ENCODE measurements around the gene CATSPERD. TPM values are rescaled to one million over a fixed set of nuclear protein-coding genes. Genes with fewer than 3 reads are reported as not detected.

Gene CATSPERD
- total and polyA plus RNA-seq, 4 experiments from 2014 or later, result not detected

DNA sequence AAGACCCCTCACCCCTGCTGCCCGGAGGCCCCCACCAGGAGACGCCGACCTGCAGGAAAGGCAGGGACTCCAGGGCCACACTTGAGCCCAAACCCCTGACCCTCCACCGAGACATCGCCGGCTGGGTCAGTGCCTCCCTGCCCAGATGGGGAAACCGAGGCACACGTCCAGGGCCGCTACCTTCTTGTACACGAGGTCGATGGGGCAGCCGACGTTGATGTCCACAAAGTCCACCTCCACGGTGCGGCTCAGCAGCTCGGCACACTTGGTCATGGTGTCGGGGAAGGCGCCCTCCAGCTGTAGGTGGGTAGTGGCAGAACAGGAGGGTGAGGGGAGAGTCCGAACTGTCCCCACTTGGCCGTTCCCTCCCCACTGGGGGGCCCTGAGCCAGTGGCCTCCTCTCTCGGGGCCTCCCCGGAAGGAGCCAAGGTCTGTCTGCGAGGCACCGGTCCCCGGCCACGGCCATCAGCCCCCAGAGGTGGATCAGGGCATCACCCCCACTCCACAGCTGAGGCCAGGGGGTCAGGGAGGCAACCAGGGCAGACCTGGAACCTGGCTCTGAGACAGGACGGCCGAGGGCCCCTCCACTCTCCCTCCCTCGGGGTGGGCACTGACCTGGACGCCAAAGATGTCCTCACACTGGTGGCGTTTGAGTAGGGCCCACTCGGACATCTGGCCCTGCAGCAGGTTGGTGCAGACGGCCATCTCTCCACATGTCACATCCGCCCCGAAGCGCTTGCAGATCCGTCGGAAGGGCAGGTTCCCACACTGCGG is 67.2 kb downstream of the CATSPERD start:
- H3K27me3 ChIP-seq (ENCODE audit: insufficient read depth, low read length), result no peaks in the 10 kb centered on the region
- H3K27me3 Mint-ChIP-seq, result peaks cover 0 to 2% of the 10 kb centered on the region in 2 donors
- no peak overlapping the region for H3K27ac ChIP-seq (ENCODE audit: low read depth, low read length)
- no peak overlapping the region for H3K27ac Mint-ChIP-seq
- ChIA-PET CTCF (ENCODE audit: partially characterized antibody) (no interaction called here), POLR2A (ENCODE audit: partially characterized antibody) (no interaction called here)
- H3K4me1 ChIP-seq (ENCODE audit: insufficient read depth, low read length), result peaks cover 14% of the 10 kb centered on the region
- intact Hi-C loops (cut with micrococcal nuclease), result no loop called here
- no peak for DNase-seq
- no peaks in the 10 kb centered on the region for H3K9me3 ChIP-seq (ENCODE audit: control insufficient read depth in 1 of 2, low read length in 2 of 2)
- H3K4me3 ChIP-seq (ENCODE audit: low read length in 2 of 2), result no peak overlapping the region
- H3K9me3 Mint-ChIP-seq, result peaks cover 0 to 4% (median 0%) of the 10 kb centered on the region in 8 donors
- H3K4me1 Mint-ChIP-seq, result peaks cover 11 to 24% (median 12%) of the 10 kb centered on the region in 4 donors
- peaks cover 21 to 39% of the 10 kb centered on the region in 2 donors for H3K36me3 Mint-ChIP-seq
- no peak overlapping the region for H3K4me3 Mint-ChIP-seq
- H3K36me3 ChIP-seq (ENCODE audit: insufficient read depth, low read length), result peaks cover 44% of the 10 kb centered on the region

DNA sequence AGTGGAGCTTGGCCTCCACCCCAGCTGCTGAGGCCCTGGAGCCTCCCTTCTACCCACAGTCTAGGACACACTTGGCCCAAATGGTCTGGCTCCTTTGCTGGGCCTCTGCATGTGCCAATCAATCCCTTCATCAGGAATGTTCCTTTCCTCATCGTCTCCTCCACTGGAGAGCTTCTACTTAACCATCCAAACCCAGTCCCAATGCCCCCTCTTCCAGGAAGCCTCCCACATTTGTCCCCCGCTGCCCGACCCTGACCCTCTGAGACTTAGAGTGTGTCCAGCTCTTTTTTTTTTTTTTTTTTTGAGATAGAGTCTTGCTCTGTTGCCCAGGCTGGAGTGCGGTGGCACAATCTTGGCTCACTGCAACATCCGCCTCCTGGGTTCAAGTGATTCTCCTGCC is 68.0 kb downstream of the CATSPERD start:
- peaks cover 0 to 2% of the 10 kb centered on the region in 2 donors for H3K27me3 Mint-ChIP-seq
- H3K4me3 ChIP-seq (ENCODE audit: low read length in 2 of 2), result no peak overlapping the region
- no peak for DNase-seq
- H3K4me1 ChIP-seq (ENCODE audit: insufficient read depth, low read length), result peaks cover 14% of the 10 kb centered on the region
- peaks cover 21 to 39% of the 10 kb centered on the region in 2 donors for H3K36me3 Mint-ChIP-seq
- H3K27ac ChIP-seq (ENCODE audit: low read depth, low read length), result no peak overlapping the region
- peak overlapping the region in 2 of 8 donors; percentile 11 to 22 for H3K4me3 Mint-ChIP-seq
- no peaks in the 10 kb centered on the region for H3K9me3 ChIP-seq (ENCODE audit: control insufficient read depth in 1 of 2, low read length in 2 of 2)
- ChIA-PET POLR2A (ENCODE audit: partially characterized antibody) (no interaction called here), CTCF (ENCODE audit: partially characterized antibody) (interaction anchor here (1.4 kb wide), 1 partner anchor 16 kb away, joined by 6 read pairs; the partner anchor contains the start of gene NRTN)
- peak overlapping the region in 2 of 7 donors; percentile 66 to 86 for H3K27ac Mint-ChIP-seq
- no peaks in the 10 kb centered on the region for H3K27me3 ChIP-seq (ENCODE audit: insufficient read depth, low read length)
- peaks cover 0 to 4% (median 0%) of the 10 kb centered on the region in 8 donors for H3K9me3 Mint-ChIP-seq
- H3K36me3 ChIP-seq (ENCODE audit: insufficient read depth, low read length), result peaks cover 44% of the 10 kb centered on the region
- H3K4me1 Mint-ChIP-seq, result peaks cover 11 to 24% (median 12%) of the 10 kb centered on the region in 4 donors
- intact Hi-C loops (cut with micrococcal nuclease), result no loop called here

DNA sequence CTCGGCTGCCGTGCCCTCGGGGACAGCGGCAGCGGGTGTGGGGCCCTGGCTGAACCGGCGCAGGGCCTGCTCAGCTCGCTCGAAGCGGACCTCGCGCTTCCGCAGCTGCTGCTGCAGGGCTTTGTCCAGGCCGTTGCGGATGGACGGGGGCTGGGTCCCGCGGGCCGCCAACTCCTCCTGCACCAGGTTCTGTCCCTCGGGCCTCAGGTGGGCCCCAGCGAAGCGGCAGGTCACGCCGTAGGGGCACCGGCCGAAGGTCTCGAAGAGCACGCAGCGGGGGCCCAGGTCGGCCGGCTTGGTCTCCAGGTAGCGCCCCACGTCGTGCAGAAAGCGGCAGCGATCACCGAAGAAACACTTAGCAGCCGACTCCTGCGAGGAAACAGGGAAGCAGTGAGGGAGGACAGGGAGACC is 68.9 kb downstream of the CATSPERD start:
- no peak for DNase-seq
- peaks cover 44% of the 10 kb centered on the region for H3K36me3 ChIP-seq (ENCODE audit: insufficient read depth, low read length)
- peaks cover 21 to 36% of the 10 kb centered on the region in 2 donors for H3K36me3 Mint-ChIP-seq
- H3K27me3 ChIP-seq (ENCODE audit: insufficient read depth, low read length), result no peaks in the 10 kb centered on the region
- ChIA-PET POLR2A (ENCODE audit: partially characterized antibody) (interaction anchor here (1.6 to 3.5 kb wide), 6 partner anchors 11 to 114 kb away, joined by 4 to 31 read pairs (median 12); partner anchors contain the start of genes NDUFA11, RPL36 and VMAC), CTCF (ENCODE audit: partially characterized antibody) (interaction anchor here (1.4 kb wide), 1 partner anchor 15 kb away, joined by 6 read pairs; the partner anchor contains the start of gene NRTN)
- peaks cover 0 to 4% (median 0%) of the 10 kb centered on the region in 8 donors for H3K9me3 Mint-ChIP-seq
- H3K9me3 ChIP-seq (ENCODE audit: control insufficient read depth in 1 of 2, low read length in 2 of 2), result no peaks in the 10 kb centered on the region
- peak overlapping the region in 1 of 8 donors; percentile 31 for H3K4me3 Mint-ChIP-seq
- peaks cover 11 to 24% (median 12%) of the 10 kb centered on the region in 4 donors for H3K4me1 Mint-ChIP-seq
- no peak overlapping the region for H3K27ac ChIP-seq (ENCODE audit: low read depth, low read length)
- no peak overlapping the region for H3K4me3 ChIP-seq (ENCODE audit: low read length in 2 of 2)
- peaks cover 0 to 2% of the 10 kb centered on the region in 2 donors for H3K27me3 Mint-ChIP-seq
- peak overlapping the region in 1 of 7 donors; percentile 35 for H3K27ac Mint-ChIP-seq
- intact Hi-C loops (cut with micrococcal nuclease), result no loop called here
- peaks cover 14% of the 10 kb centered on the region for H3K4me1 ChIP-seq (ENCODE audit: insufficient read depth, low read length)

DNA sequence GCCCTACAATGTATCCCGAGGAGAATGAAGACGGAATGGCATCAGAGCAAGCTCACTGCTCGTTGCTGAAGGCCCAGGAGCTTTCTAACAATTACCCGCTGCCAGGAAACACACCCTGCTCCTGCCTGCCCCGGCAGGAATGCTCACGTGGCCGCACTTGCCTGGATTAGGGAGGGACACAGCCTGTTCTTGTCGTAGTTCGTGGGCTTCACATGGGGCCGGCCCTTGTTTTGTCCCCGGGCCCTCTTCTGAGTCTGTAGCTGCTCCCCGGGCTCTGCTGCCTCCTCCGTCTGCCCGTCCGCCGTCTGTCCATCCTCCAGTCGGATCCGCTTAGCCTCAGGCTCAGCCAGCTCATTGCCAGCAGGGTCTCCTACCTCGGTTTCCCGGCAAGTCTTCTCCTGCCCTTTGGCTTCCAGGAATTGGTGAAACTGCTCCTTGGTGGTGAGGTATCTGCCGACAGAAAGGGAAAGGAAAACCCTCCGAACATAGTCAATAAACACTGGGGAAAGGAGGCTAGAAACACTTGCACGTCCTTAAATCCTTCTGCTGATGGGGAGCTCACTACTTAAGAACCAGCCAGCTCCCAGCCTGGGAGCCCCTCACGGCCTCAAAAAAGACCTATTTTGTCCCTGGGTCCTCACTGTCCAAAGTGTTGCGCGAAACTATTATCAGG is 69.6 kb downstream of the CATSPERD start:
- intact Hi-C loops (cut with micrococcal nuclease), result loop anchor here (1.0 to 10.0 kb wide), 8 partner anchors 15 to 999 kb away; partner anchors contain the start of genes CATSPERD, CLPP, FEM1A and LONP1
- H3K9me3 Mint-ChIP-seq, result peaks cover 0 to 4% (median 0%) of the 10 kb centered on the region in 8 donors
- peaks cover 14% of the 10 kb centered on the region for H3K4me1 ChIP-seq (ENCODE audit: insufficient read depth, low read length)
- peaks cover 44% of the 10 kb centered on the region for H3K36me3 ChIP-seq (ENCODE audit: insufficient read depth, low read length)
- H3K36me3 Mint-ChIP-seq, result peaks cover 21 to 36% of the 10 kb centered on the region in 2 donors
- H3K27me3 ChIP-seq (ENCODE audit: insufficient read depth, low read length), result no peaks in the 10 kb centered on the region
- H3K27ac Mint-ChIP-seq, result peak overlapping the region; percentile 94 to 100 (median 100)
- peak overlapping the region; percentile 97 for H3K27ac ChIP-seq (ENCODE audit: low read depth, low read length)
- CTCF ChIA-PET (ENCODE audit: partially characterized antibody), result interaction anchor here (2.0 to 6.2 kb wide), 2 partner anchors 14 to 69 kb away, joined by 9 to 43 read pairs; partner anchors contain the start of genes CATSPERD and NRTN
- no peak for DNase-seq
- H3K9me3 ChIP-seq (ENCODE audit: control insufficient read depth in 1 of 2, low read length in 2 of 2), result no peaks in the 10 kb centered on the region
- H3K4me1 Mint-ChIP-seq, result peaks cover 11 to 24% (median 12%) of the 10 kb centered on the region in 4 donors
- H3K4me3 ChIP-seq (ENCODE audit: low read length in 2 of 2), result peak overlapping the region; percentile 62 to 93
- H3K4me3 Mint-ChIP-seq, result peak overlapping the region; percentile 96 to 100 (median 99)
- POLR2A ChIA-PET (ENCODE audit: partially characterized antibody), result interaction anchor here (0.6 to 3.5 kb wide), 11 partner anchors 10 to 188 kb away, joined by 3 to 31 read pairs (median 6); partner anchors contain the start of genes CATSPERD, LONP1, NDUFA11 and RANBP3
- H3K27me3 Mint-ChIP-seq, result peaks cover 0 to 2% of the 10 kb centered on the region in 2 donors

DNA sequence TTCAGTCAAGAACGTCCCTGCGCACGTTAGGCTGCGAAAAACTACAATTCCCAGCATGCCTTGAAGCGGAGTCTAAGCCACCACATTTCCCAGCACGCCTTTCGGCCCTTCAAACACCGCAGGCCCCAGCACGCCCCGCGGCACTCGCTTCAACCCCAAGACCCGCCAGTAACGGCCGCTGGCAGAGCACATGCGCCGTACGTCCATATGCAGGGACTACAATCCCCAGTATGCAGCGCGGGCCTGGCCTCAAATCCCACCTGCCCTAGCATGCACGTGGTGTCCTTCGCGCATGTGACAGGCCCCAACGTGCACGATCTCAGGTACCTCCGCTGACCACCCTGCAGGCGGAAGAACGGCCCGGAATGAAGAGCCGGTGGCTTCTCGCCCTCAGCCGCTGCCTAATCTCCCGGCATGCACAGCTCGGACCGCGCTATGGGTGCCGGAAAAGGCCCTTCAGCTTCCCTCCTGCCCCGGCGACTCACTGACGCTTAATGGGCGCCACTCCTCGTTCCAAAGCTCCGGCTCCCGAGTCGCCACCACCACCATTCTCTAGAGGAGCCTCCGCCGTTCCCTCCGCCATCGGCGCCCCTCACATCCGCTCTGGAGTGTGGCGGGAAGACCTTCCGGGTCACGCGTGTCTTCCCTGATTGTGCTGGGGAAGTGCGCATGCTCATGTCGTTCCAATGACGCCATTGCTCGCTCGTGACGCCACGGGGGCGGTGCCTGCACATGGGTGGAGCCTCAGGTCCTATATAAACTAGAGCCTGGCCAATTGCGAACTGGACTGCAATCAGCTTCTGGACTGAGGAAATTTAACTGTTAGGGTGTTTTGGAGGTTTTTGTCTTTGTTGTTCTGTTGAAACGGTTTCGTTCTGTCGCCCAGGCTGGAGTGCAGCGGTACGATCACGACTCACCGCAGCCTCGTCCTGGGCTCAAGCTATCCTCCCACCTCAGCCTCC is 70.4 kb downstream of the CATSPERD start, which contains the start of gene DUS3L:
Gene DUS3L, minus strand, starts transcription at position 605 of the 962 bp plus-strand sequence. Its CDS starts 22 bp downstream, at position 583.
- H3K4me3 ChIP-seq (ENCODE audit: low read length in 2 of 2), result peak within 1 kb of the TSS; percentile 62 to 93
- Mint-ChIP-seq H3K4me3 (peak within 1 kb of the TSS; percentile 96 to 100 (median 99)), H3K27ac (peak within 1 kb of the TSS; percentile 94 to 100 (median 100)), H3K4me1 (peaks cover 11 to 24% (median 12%) of the 10 kb centered on the region in 4 donors), H3K9me3 (peaks cover 0 to 4% (median 0%) of the 10 kb centered on the region in 8 donors), H3K27me3 (peaks cover 0 to 2% of the 10 kb centered on the region in 2 donors), H3K36me3 (peaks cover 18 to 33% of the 10 kb centered on the region in 2 donors)
- no peaks in the 10 kb centered on the region for H3K9me3 ChIP-seq (ENCODE audit: control insufficient read depth in 1 of 2, low read length in 2 of 2)
- peak; percentile 92 to 98 (median 97) for DNase-seq
- CTCF ChIA-PET (ENCODE audit: partially characterized antibody), result interaction anchor here (2.0 to 6.2 kb wide), 2 partner anchors 13 to 70 kb away, joined by 9 to 43 read pairs; partner anchors contain the start of genes CATSPERD and NRTN
- POLR2A ChIA-PET (ENCODE audit: partially characterized antibody), result interaction anchor here (0.6 to 3.5 kb wide), 14 partner anchors 9 to 232 kb away, joined by 3 to 31 read pairs (median 6); partner anchors contain the start of genes CATSPERD, LONP1, NDUFA11 and RANBP3
- peaks cover 14% of the 10 kb centered on the region for H3K4me1 ChIP-seq (ENCODE audit: insufficient read depth, low read length)
- H3K36me3 ChIP-seq (ENCODE audit: insufficient read depth, low read length), result peaks cover 40% of the 10 kb centered on the region
- intact Hi-C loops (cut with micrococcal nuclease), result loop anchor here (1.0 to 10.0 kb wide), 10 partner anchors 14 to 1000 kb away; partner anchors contain the start of genes CATSPERD, CLPP, FEM1A and LONP1
- H3K27ac ChIP-seq (ENCODE audit: low read depth, low read length), result peak within 1 kb of the TSS; percentile 97
- H3K27me3 ChIP-seq (ENCODE audit: insufficient read depth, low read length), result no peaks in the 10 kb centered on the region

DNA sequence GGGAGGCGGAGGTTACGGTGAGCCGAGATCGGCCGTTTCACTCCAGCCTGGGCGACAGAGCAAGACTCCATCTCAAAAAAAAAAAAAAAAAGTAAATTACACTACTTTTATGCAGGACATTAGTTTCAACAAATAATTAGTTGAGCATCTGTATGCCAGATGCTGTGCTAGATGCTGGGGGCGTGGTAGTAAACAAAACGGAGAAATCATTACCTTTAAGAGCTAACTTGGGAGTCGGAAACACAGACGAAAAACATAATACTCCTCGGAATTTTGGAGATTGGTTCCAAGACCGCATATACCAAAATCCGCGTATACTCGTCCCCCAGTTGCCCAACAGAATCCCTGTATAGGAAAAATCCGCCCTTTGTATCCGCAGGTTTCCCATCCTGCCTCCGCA is 71.8 kb downstream of the CATSPERD start:
- Mint-ChIP-seq H3K9me3 (peaks cover 0 to 4% (median 0%) of the 10 kb centered on the region in 8 donors), H3K4me1 (peaks cover 11 to 24% (median 12%) of the 10 kb centered on the region in 4 donors), H3K36me3 (peaks cover 13 to 23% of the 10 kb centered on the region in 2 donors), H3K27ac (peak overlapping the region in 1 of 7 donors; percentile 62), H3K27me3 (peaks cover 0 to 2% of the 10 kb centered on the region in 2 donors), H3K4me3 (no peak overlapping the region)
- ChIA-PET CTCF (ENCODE audit: partially characterized antibody) (interaction anchor here (1.1 to 6.2 kb wide), 3 partner anchors 12 to 105 kb away, joined by 3 to 43 read pairs (median 3); partner anchors contain the start of gene NRTN), POLR2A (ENCODE audit: partially characterized antibody) (interaction anchor here (3.2 to 3.5 kb wide), 2 partner anchors 36 to 111 kb away, joined by 23 to 31 read pairs; partner anchors contain the start of genes NDUFA11 and VMAC)
- Histone ChIP-seq H3K36me3 (ENCODE audit: insufficient read depth, low read length) (peaks cover 27% of the 10 kb centered on the region), H3K4me3 (ENCODE audit: low read length in 2 of 2) (no peak overlapping the region), H3K4me1 (ENCODE audit: insufficient read depth, low read length) (peaks cover 14% of the 10 kb centered on the region), H3K9me3 (ENCODE audit: control insufficient read depth in 1 of 2, low read length in 2 of 2) (no peaks in the 10 kb centered on the region), H3K27me3 (ENCODE audit: insufficient read depth, low read length) (no peaks in the 10 kb centered on the region), H3K27ac (ENCODE audit: low read depth, low read length) (no peak overlapping the region)
- intact Hi-C loops (cut with micrococcal nuclease), result loop anchor here (10.0 kb wide), 1 partner anchor 573 kb away; the partner anchor contains the start of gene CLPP
- no peak for DNase-seq
